Measurements from ENCODE around the gene SENP6.
A peak's percentile ranks its signal among the peaks of the same experiment; 100 is the strongest.
"Not testable (repeated sequence)": the region's sequence is repeated elsewhere in the genome, so short reads cannot be mapped to it uniquely, and the experiment has no call there.

The SENP6 gene

GRCh38 chr6:75609639-75610590 lies 8.2 kb downstream of the SENP6 start:
- peak; percentile 22 for DNase-seq (ENCODE audit: low read depth)

GRCh38 chr6:75611011-75611701 lies 9.5 kb downstream of the SENP6 start:
- DNase-seq (ENCODE audit: low read depth), result no peak

- peak; percentile 6 for DNase-seq (ENCODE audit: low read depth)
Observed at GRCh38 chr6:75611702-75612375, 10.2 kb downstream of the SENP6 start.

GRCh38 chr6:75612434-75612833 lies 10.8 kb downstream of the SENP6 start:
- DNase-seq (ENCODE audit: low read depth), result no peak

GRCh38 chr6:75613056-75613501 lies 11.4 kb downstream of the SENP6 start:
- DNase-seq (ENCODE audit: low read depth), result no peak

GRCh38 chr6:75618437-75618836 lies 16.8 kb downstream of the SENP6 start:
- no peak for DNase-seq (ENCODE audit: low read depth)

GRCh38 chr6:75619230-75619899 lies 17.7 kb downstream of the SENP6 start:
- DNase-seq (ENCODE audit: low read depth), result no peak

GRCh38 chr6:75620381-75621304 lies 19.0 kb downstream of the SENP6 start:
- DNase-seq (ENCODE audit: low read depth), result no peak

GRCh38 chr6:75621846-75622245 lies 20.2 kb downstream of the SENP6 start:
- DNase-seq (ENCODE audit: low read depth), result no peak

GRCh38 chr6:75623491-75623890 lies 21.8 kb downstream of the SENP6 start:
- no peak for DNase-seq (ENCODE audit: low read depth)

- DNase-seq (ENCODE audit: low read depth), result no peak
Observed at GRCh38 chr6:75624335-75624734, 22.7 kb downstream of the SENP6 start.

- DNase-seq (ENCODE audit: low read depth), result no peak
Observed at GRCh38 chr6:75624988-75625387, 23.3 kb downstream of the SENP6 start.

- no peak for DNase-seq (ENCODE audit: low read depth)
Observed at GRCh38 chr6:75626561-75626960, 24.9 kb downstream of the SENP6 start.

GRCh38 chr6:75627708-75628107 lies 26.0 kb downstream of the SENP6 start:
- DNase-seq (ENCODE audit: low read depth), result not testable (repeated sequence)

- DNase-seq (ENCODE audit: low read depth), result no peak
Observed at GRCh38 chr6:75631859-75632635, 30.4 kb downstream of the SENP6 start.

GRCh38 chr6:75633045-75633444 lies 31.4 kb downstream of the SENP6 start:
- DNase-seq (ENCODE audit: low read depth), result no peak

GRCh38 chr6:75642311-75642710 lies 40.6 kb downstream of the SENP6 start:
- DNase-seq (ENCODE audit: low read depth), result no peak

- DNase-seq (ENCODE audit: low read depth), result no peak
Observed at GRCh38 chr6:75643173-75643572, 41.5 kb downstream of the SENP6 start.

GRCh38 chr6:75656479-75656878 lies 54.8 kb downstream of the SENP6 start:
- no peak for DNase-seq (ENCODE audit: low read depth)

GRCh38 chr6:75657327-75657726 lies 55.6 kb downstream of the SENP6 start:
- DNase-seq (ENCODE audit: low read depth), result no peak

Data from ELR (cell line).